ENCODE results near the gene ADRM1. TPM values are rescaled to one million over a fixed set of nuclear protein-coding genes. Genes with fewer than 3 reads are reported as not detected.

The ADRM1 gene
- total RNA-seq, 4 donors from 2014 or later = 89.9 to 140 (median 117) TPM

GRCh38 chr20:62312662-62312977 lies 9.8 kb downstream of the ADRM1 start:
- TF ChIP-seq POLR2A (IDR thresholded peaks at IDR 0.05) (no peak), CTCF (IDR thresholded peaks at IDR 0.05) (no peak)
- Histone ChIP-seq H3K4me3 (replicated peaks in 1 of 3) (no peak overlapping the region), H3K9me3 (no peaks in the 10 kb centered on the region), H3K4me1 (no peaks in the 10 kb centered on the region), H3K27me3 (no peaks in the 10 kb centered on the region), H3K27ac (no peak overlapping the region), H3K36me3 (peaks cover 89 to 91% of the 10 kb centered on the region in 2 donors)
- intact Hi-C loops (cut with DNase I) = no loop called here
- no peak for DNase-seq
- WGBS, 2 donors = 96 to 98% methylated on average over 9 to 16 of the region's 16 CpGs

- no peaks in the 10 kb centered on the region for H3K27me3 ChIP-seq
- no peak overlapping the region for H3K4me3 ChIP-seq (replicated peaks in 1 of 3)
- no peak for DNase-seq
- TF ChIP-seq POLR2A (IDR thresholded peaks at IDR 0.05) = no peak
- TF ChIP-seq CTCF (IDR thresholded peaks at IDR 0.05) = no peak
- intact Hi-C loops (cut with DNase I) = no loop called here
- H3K4me1 ChIP-seq = no peaks in the 10 kb centered on the region
- H3K9me3 ChIP-seq = no peaks in the 10 kb centered on the region
- no peak overlapping the region for H3K27ac ChIP-seq
- H3K36me3 ChIP-seq = peaks cover 85 to 87% of the 10 kb centered on the region in 2 donors
- WGBS, 2 donors = 94 to 95% methylated on average over 18 to 21 of the region's 26 CpGs
These were observed 10.2 kb downstream of the ADRM1 start for GRCh38 chr20:62313021-62313420.

GRCh38 chr20:62313460-62314338 lies 10.9 kb downstream of the ADRM1 start:
- WGBS, 2 donors = 90 to 95% methylated on average over 43 to 48 of the region's 55 CpGs
- DNase-seq = no peak
- H3K36me3 ChIP-seq = peaks cover 80 to 85% of the 10 kb centered on the region in 2 donors
- intact Hi-C loops (cut with DNase I) = no loop called here
- no peak overlapping the region for H3K4me3 ChIP-seq (replicated peaks in 1 of 3)
- H3K9me3 ChIP-seq = no peaks in the 10 kb centered on the region
- H3K27me3 ChIP-seq = no peaks in the 10 kb centered on the region
- no peaks in the 10 kb centered on the region for H3K4me1 ChIP-seq
- no peak for TF ChIP-seq CTCF (IDR thresholded peaks at IDR 0.05)
- TF ChIP-seq POLR2A (IDR thresholded peaks at IDR 0.05) = no peak
- no peak overlapping the region for H3K27ac ChIP-seq

GRCh38 chr20:62314339-62314638 lies 11.5 kb downstream of the ADRM1 start:
- WGBS, 2 donors = 96 to 100% methylated on average over 1 to 8 of the region's 12 CpGs
- no peaks in the 10 kb centered on the region for H3K4me1 ChIP-seq
- no peak overlapping the region for H3K27ac ChIP-seq
- H3K9me3 ChIP-seq = no peaks in the 10 kb centered on the region
- DNase-seq = no peak
- no peaks in the 10 kb centered on the region for H3K27me3 ChIP-seq
- TF ChIP-seq CTCF (IDR thresholded peaks at IDR 0.05) = no peak
- TF ChIP-seq POLR2A (IDR thresholded peaks at IDR 0.05) = no peak
- intact Hi-C loops (cut with DNase I) = no loop called here
- no peak overlapping the region for H3K4me3 ChIP-seq (replicated peaks in 1 of 3)
- H3K36me3 ChIP-seq = peaks cover 80 to 86% of the 10 kb centered on the region in 2 donors

GRCh38 chr20:62314711-62315302 lies 12.0 kb downstream of the ADRM1 start:
- peaks cover 83 to 89% of the 10 kb centered on the region in 2 donors for H3K36me3 ChIP-seq
- intact Hi-C loops (cut with DNase I) = no loop called here
- DNase-seq = no peak
- H3K27ac ChIP-seq = no peak overlapping the region
- no peaks in the 10 kb centered on the region for H3K9me3 ChIP-seq
- TF ChIP-seq CTCF (IDR thresholded peaks at IDR 0.05) (no peak), POLR2A (IDR thresholded peaks at IDR 0.05) (no peak)
- no peaks in the 10 kb centered on the region for H3K4me1 ChIP-seq
- no peak overlapping the region for H3K4me3 ChIP-seq (replicated peaks in 1 of 3)
- 88 to 97% methylated on average over 10 to 14 of the region's 25 CpGs for WGBS, 2 donors
- H3K27me3 ChIP-seq = no peaks in the 10 kb centered on the region
